ENCODE results near the gene CPNE9. TPM values are rescaled to one million over a fixed set of nuclear protein-coding genes. Genes with fewer than 3 reads are reported as not detected.

The CPNE9 gene
- total and polyA plus RNA-seq, 7 donors = 0.05 TPM; not detected in 6

GRCh38 chr3:9746330-9746729 is 42.7 kb downstream of the CPNE9 start:
- DNase-seq = no peak
- 80 to 87% (median 84%) methylated on average over 5 of the region's 5 CpGs for WGBS, 3 donors
- Histone ChIP-seq H3K4me1 (peaks cover 17% of the 10 kb centered on the region), H3K27me3 (ENCODE audit: insufficient read depth in 3 of 3, low read length in 2 of 3) (no peaks in the 10 kb centered on the region), H3K36me3 (ENCODE audit: insufficient read depth in 1 of 2, low read depth in 1 of 2) (peaks cover 20 to 78% of the 10 kb centered on the region in 2 donors), H3K9me3 (no peaks in the 10 kb centered on the region), H3K27ac (no peak overlapping the region), H3K4me3 (no peak overlapping the region)
- ATAC-seq = no peak
- intact Hi-C loops (cut with DNase I) = no loop called here
- no peak for TF ChIP-seq CTCF (IDR thresholded peaks at IDR 0.05)

GRCh38 chr3:9747267-9747666 is 43.6 kb downstream of the CPNE9 start:
- WGBS, 3 donors = 91 to 95% (median 92%) methylated on average over 7 to 8 of the region's 8 CpGs
- Histone ChIP-seq H3K27ac (no peak overlapping the region), H3K36me3 (ENCODE audit: insufficient read depth in 1 of 2, low read depth in 1 of 2) (peaks cover 17 to 78% of the 10 kb centered on the region in 2 donors), H3K27me3 (ENCODE audit: insufficient read depth in 3 of 3, low read length in 2 of 3) (no peaks in the 10 kb centered on the region), H3K4me1 (peaks cover 19% of the 10 kb centered on the region), H3K9me3 (no peaks in the 10 kb centered on the region), H3K4me3 (no peak overlapping the region)
- ATAC-seq (no peak), DNase-seq (no peak)
- intact Hi-C loops (cut with DNase I) = no loop called here
- TF ChIP-seq CTCF (IDR thresholded peaks at IDR 0.05) = no peak

GRCh38 chr3:9748031-9748430 is 44.4 kb downstream of the CPNE9 start:
- 93 to 95% (median 94%) methylated on average over 2 of the region's 2 CpGs for WGBS, 3 donors
- no peaks in the 10 kb centered on the region for H3K27me3 ChIP-seq (ENCODE audit: insufficient read depth in 3 of 3, low read length in 2 of 3)
- ATAC-seq = no peak
- peaks cover 12 to 78% of the 10 kb centered on the region in 2 donors for H3K36me3 ChIP-seq (ENCODE audit: insufficient read depth in 1 of 2, low read depth in 1 of 2)
- intact Hi-C loops (cut with DNase I) = no loop called here
- DNase-seq = no peak
- peaks cover 19% of the 10 kb centered on the region for H3K4me1 ChIP-seq
- H3K4me3 ChIP-seq = no peak overlapping the region
- H3K9me3 ChIP-seq = no peaks in the 10 kb centered on the region
- no peak for TF ChIP-seq CTCF (IDR thresholded peaks at IDR 0.05)
- no peak overlapping the region for H3K27ac ChIP-seq

- Histone ChIP-seq H3K36me3 (ENCODE audit: insufficient read depth in 1 of 2, low read depth in 1 of 2) (peaks cover 2 to 76% of the 10 kb centered on the region in 2 donors), H3K27ac (peak overlapping the region; percentile 86), H3K4me3 (peak overlapping the region; percentile 79), H3K27me3 (ENCODE audit: insufficient read depth in 3 of 3, low read length in 2 of 3) (no peaks in the 10 kb centered on the region), H3K4me1 (peaks cover 19% of the 10 kb centered on the region), H3K9me3 (no peaks in the 10 kb centered on the region)
- intact Hi-C loops (cut with DNase I) = loop anchor here in 1 of 2 donors (1.0 kb wide), 1 partner anchor 18 kb away; the partner anchor contains the start of gene BRPF1
- DNase-seq = no peak
- 0 to 2% (median 2%) methylated on average over 19 of the region's 19 CpGs for WGBS, 3 donors
- ATAC-seq = no peak
- TF ChIP-seq CTCF (IDR thresholded peaks at IDR 0.05) = no peak
Measured at GRCh38 chr3:9749296-9749644, 45.6 kb downstream of the CPNE9 start.

Data from psoas muscle (tissue), 8 donors.